Right atrium auricular region (tissue), 2 donors: ENCODE measurements around the gene STK10. TPM values are rescaled to one million over a fixed set of nuclear protein-coding genes. Genes with fewer than 3 reads are reported as not detected.
"Not testable (repeated sequence)": the region's sequence is repeated elsewhere in the genome, so short reads cannot be mapped to it uniquely, and the experiment has no call there.

Experiments used
- DNase-seq: peaks from one replicate; pipeline ENCODE4 v3.0.0-alpha.2; 2019; ENCODE audit warnings: low spot score
- H3K27ac ChIP-seq, 2 donors: fragments of 200-600 bp; sonication (generic); 1 replicate in 1 of 2; 2 replicates in 1 of 2; pipeline ENCODE4 v1.5.1; 2016 to 2019
- H3K27me3 ChIP-seq, 2 donors: fragments of 200-600 bp; sonication (generic); one replicate each; pipeline versions ENCODE4 v1.5.1 to v1.6.0; 2017 to 2019
- H3K36me3 ChIP-seq: fragments of 200-600 bp; sonication (generic); one replicate; pipeline ENCODE4 v1.5.1; 2016
- H3K4me1 ChIP-seq, 2 donors: fragments of 200-600 bp; sonication (generic); one replicate each; pipeline versions ENCODE4 v1.5.1 to v1.6.0; 2017 to 2019
- H3K4me3 ChIP-seq, 2 donors: fragments of 200-600 bp; sonication (generic); 1 replicate in 1 of 2; 2 replicates in 1 of 2; pipeline ENCODE4 v1.5.1; 2017 to 2019; ENCODE audit warnings: mild to moderate bottlenecking in 1 of 2, moderate library complexity in 1 of 2
- H3K9me3 ChIP-seq, 2 donors: fragments of 200-600 bp; sonication (generic); one replicate each; pipeline ENCODE4 v1.5.1; 2019
- total RNA-seq, 2 donors: library from RNA; depleted of rRNA; stranded (reverse); fragments of >200 nt; gene quantifications; one replicate each; pipeline ENCODE4 v1.1.0, GENCODE V29; 2016
- TF ChIP-seq, protein P1 (sequence below), 2 donors: fragments of 200-600 bp; sonication (generic); IDR thresholded peaks; one replicate each; pipeline ENCODE4 v1.5.1; 2019; ENCODE audit warnings: antibody characterized with exemption in 2 of 2

Gene STK10
- total RNA-seq, 2 donors from 2014 or later = 6.9 to 10.8 TPM

DNA sequence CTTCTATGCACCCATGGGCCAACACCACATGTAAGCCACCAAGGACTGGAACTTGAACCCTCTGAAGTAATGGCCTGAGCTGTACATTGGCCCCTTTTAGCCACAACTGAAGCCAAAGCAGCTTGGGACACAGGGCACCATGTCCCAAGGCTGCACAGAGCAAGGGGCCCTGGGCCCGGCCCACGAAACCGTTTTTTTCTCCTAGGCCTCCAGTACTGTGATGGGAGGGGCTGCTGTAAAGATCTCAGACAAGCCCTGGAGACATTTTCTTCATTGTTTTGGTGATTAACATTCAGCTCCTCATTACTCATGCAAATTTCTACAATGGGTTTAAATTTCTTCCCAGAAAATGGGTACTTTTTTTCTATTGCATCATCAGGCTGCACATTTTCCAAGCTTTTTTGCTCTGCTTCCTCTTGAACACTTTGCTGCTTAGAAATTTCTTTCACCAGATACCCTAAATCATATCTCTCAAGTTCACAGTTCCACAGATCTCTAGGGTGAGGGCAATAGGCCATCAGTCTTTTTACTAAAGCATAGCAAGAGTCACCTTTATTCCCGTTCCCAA lies 156.0 kb downstream of the STK10 start:
- TF ChIP-seq, protein P1, sequence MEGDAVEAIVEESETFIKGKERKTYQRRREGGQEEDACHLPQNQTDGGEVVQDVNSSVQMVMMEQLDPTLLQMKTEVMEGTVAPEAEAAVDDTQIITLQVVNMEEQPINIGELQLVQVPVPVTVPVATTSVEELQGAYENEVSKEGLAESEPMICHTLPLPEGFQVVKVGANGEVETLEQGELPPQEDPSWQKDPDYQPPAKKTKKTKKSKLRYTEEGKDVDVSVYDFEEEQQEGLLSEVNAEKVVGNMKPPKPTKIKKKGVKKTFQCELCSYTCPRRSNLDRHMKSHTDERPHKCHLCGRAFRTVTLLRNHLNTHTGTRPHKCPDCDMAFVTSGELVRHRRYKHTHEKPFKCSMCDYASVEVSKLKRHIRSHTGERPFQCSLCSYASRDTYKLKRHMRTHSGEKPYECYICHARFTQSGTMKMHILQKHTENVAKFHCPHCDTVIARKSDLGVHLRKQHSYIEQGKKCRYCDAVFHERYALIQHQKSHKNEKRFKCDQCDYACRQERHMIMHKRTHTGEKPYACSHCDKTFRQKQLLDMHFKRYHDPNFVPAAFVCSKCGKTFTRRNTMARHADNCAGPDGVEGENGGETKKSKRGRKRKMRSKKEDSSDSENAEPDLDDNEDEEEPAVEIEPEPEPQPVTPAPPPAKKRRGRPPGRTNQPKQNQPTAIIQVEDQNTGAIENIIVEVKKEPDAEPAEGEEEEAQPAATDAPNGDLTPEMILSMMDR (IDR thresholded peaks at IDR 0.05) = no peak
- Histone ChIP-seq H3K9me3 (no peaks in the 10 kb centered on the region), H3K36me3 (no peaks in the 10 kb centered on the region), H3K27me3 (no peaks in the 10 kb centered on the region), H3K4me3 (no peak overlapping the region), H3K27ac (no peak overlapping the region), H3K4me1 (no peaks in the 10 kb centered on the region)
- DNase-seq = no peak

DNA sequence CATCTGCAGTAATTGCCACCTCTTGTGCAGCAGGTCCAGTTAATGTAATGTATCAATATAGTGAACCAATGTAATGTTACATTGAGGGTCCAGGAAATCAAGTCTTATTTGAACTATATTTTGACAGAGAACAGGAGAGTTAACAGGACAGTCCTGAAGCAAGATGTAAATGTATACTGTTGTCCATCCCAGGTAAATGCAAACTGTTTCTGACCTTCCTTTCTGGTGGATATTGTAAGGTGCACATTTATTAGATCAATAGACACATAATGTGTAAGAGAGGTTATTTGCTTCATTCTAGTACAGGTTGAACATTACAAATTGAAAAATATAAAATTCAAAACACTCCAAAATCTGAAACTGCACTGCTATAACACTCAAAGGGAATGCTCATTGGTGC lies 158.1 kb downstream of the STK10 start:
- TF ChIP-seq, protein P1 (IDR thresholded peaks at IDR 0.05) = no peak
- Histone ChIP-seq H3K4me1 (no peaks in the 10 kb centered on the region), H3K4me3 (no peak overlapping the region), H3K9me3 (no peaks in the 10 kb centered on the region), H3K27me3 (no peaks in the 10 kb centered on the region), H3K27ac (no peak overlapping the region), H3K36me3 (no peaks in the 10 kb centered on the region)
- no peak for DNase-seq

DNA sequence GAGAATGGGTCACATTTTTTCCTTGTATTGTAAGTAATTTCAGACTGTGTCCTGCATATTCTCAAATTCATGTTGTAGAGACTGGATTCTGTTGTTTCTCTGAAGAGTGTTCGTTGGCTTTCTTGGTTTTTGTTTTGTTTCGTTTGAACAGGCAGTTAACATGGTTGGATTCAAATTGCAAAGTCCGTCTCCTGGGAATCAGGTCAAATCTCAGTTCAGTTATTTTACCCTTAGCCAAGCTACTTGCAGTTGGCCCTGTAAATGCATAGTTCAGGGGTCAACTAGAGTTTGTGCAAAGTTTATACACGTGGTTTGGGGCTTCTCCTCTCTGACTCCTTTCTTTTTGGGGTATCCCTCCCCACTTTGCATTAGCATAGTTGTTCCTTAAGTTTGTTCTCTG lies 159.9 kb downstream of the STK10 start:
- no peak overlapping the region for H3K4me3 ChIP-seq
- no peaks in the 10 kb centered on the region for H3K9me3 ChIP-seq
- TF ChIP-seq, protein P1 (IDR thresholded peaks at IDR 0.05) = no peak
- no peak overlapping the region for H3K27ac ChIP-seq
- H3K36me3 ChIP-seq = no peaks in the 10 kb centered on the region
- H3K4me1 ChIP-seq = no peaks in the 10 kb centered on the region
- no peak for DNase-seq
- no peaks in the 10 kb centered on the region for H3K27me3 ChIP-seq

DNA sequence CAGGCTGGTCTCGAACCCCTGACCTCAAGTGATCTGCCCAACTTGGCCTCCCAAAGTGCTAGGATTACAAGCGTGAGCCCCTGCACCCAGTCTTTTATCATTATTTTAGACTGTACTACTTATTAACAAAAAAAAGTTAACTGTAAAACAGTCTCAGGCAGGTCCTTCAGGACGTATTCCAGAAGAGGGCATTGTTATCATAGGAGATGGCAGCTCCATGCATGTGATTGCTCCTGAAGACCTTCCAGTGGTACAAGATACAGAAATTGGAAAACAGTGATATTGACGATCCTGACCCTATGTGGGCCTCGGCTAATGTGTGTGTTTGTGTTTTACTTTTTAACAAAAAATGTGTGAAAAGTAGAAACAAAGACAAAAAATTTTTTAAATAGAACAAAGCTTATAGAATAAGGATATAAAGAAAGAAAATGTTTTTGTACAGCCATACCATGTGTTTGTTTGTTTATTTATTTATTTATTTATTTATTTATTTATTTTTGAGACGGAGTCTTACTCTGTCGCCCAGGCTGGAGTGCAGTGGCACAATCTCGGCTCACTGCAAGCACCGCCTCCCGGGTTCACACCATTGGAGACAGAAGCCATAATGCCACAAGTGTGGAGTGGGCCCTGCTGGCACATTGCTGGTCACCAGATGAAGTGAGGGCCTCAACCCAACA lies 167.8 kb downstream of the STK10 start:
- H3K4me3 ChIP-seq, DNase-seq, H3K9me3 ChIP-seq, H3K36me3 ChIP-seq, H3K27me3 ChIP-seq, H3K27ac ChIP-seq, H3K4me1 ChIP-seq: not testable (repeated sequence)

DNA sequence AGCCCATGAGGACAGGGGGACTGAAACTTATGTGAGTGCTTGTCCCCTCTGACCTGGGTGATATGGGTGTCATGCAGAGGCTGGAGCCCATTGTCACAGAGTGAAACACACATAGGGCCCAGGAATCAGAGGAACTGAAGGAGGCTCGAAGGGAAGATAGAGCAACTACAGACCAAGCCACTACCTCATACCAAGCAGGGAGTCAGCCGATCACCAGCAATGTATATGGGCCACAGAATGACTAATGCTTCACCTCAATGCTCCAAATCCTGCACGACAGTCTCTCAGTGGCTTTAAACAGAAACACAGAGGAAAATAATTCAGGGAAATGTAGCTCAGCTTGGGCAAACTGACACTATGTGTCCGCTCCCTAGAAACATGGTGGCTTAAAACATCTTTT lies 172.7 kb downstream of the STK10 start:
- H3K4me3 ChIP-seq = no peak overlapping the region

DNA sequence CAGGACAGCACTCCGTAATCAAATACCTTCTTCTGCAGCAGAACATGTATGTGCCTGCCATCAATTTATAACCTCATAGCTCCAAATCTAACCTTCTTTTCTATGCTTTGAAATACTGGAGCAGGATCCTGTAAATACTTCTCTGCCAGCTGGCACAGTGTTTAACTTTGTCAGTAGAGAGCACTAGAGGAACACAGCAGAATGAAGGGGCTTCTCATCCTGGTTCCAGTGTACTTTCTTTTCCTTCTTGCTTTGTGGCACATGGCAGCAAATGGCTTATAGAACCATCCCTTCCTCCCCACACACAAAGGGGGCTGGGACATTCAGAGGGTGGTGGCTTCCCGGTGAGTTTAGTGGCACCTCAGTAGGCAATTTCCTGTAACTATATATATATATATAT lies 177.7 kb downstream of the STK10 start:
- H3K9me3 ChIP-seq = no peaks in the 10 kb centered on the region
- DNase-seq = no peak
- TF ChIP-seq, protein P1 (IDR thresholded peaks at IDR 0.05) = no peak
- peaks cover 0 to 13% of the 10 kb centered on the region in 2 donors for H3K4me1 ChIP-seq
- H3K27me3 ChIP-seq = no peaks in the 10 kb centered on the region
- no peak overlapping the region for H3K27ac ChIP-seq
- H3K4me3 ChIP-seq = no peak overlapping the region
- H3K36me3 ChIP-seq = no peaks in the 10 kb centered on the region

More for the DNA sequence above, 172.7 kb downstream of the STK10 start:
- H3K27me3 ChIP-seq = no peaks in the 10 kb centered on the region
- H3K9me3 ChIP-seq = no peaks in the 10 kb centered on the region
- no peak for DNase-seq
- no peaks in the 10 kb centered on the region for H3K36me3 ChIP-seq
- H3K4me1 ChIP-seq = no peaks in the 10 kb centered on the region
- no peak overlapping the region for H3K27ac ChIP-seq
- TF ChIP-seq, protein P1 (IDR thresholded peaks at IDR 0.05) = no peak
